ENCODE data around the gene IL1RAPL1.

IL1RAPL1 gene

GRCh38 chrX:29466456-29466855 lies 879.2 kb downstream of the IL1RAPL1 start:
- no peak for DNase-seq

GRCh38 chrX:29468911-29469494 lies 881.8 kb downstream of the IL1RAPL1 start:
- no peak for DNase-seq

- no peak for DNase-seq
These were observed 882.8 kb downstream of the IL1RAPL1 start for GRCh38 chrX:29470030-29470429.

GRCh38 chrX:29471829-29472228 lies 884.6 kb downstream of the IL1RAPL1 start:
- DNase-seq: no peak

- no peak for DNase-seq
These were observed 890.6 kb downstream of the IL1RAPL1 start for GRCh38 chrX:29477878-29478277.

- DNase-seq: peak; percentile 1
These were observed 891.3 kb downstream of the IL1RAPL1 start for GRCh38 chrX:29478336-29479069.

- DNase-seq: no peak
These were observed 900.0 kb downstream of the IL1RAPL1 start for GRCh38 chrX:29487214-29487613.

GRCh38 chrX:29487714-29488113 lies 900.5 kb downstream of the IL1RAPL1 start:
- no peak for DNase-seq

GRCh38 chrX:29488919-29489318 lies 901.7 kb downstream of the IL1RAPL1 start:
- DNase-seq: no peak

GRCh38 chrX:29490606-29491005 lies 903.4 kb downstream of the IL1RAPL1 start:
- no peak for DNase-seq

GRCh38 chrX:29491659-29492058 lies 904.4 kb downstream of the IL1RAPL1 start:
- DNase-seq: no peak

GRCh38 chrX:29496636-29497180 lies 909.5 kb downstream of the IL1RAPL1 start:
- DNase-seq: no peak

- no peak for DNase-seq
These were observed 919.5 kb downstream of the IL1RAPL1 start for GRCh38 chrX:29506729-29507128.

GRCh38 chrX:29518100-29518499 lies 930.9 kb downstream of the IL1RAPL1 start:
- no peak for DNase-seq

GRCh38 chrX:29528281-29528680 lies 941.0 kb downstream of the IL1RAPL1 start:
- DNase-seq: no peak

GRCh38 chrX:29530501-29530900 lies 943.3 kb downstream of the IL1RAPL1 start:
- no peak for DNase-seq

GRCh38 chrX:29531336-29531735 lies 944.1 kb downstream of the IL1RAPL1 start:
- no peak for DNase-seq

- no peak for DNase-seq
These were observed 948.2 kb downstream of the IL1RAPL1 start for GRCh38 chrX:29535212-29536162.

GRCh38 chrX:29541038-29541437 lies 953.8 kb downstream of the IL1RAPL1 start:
- no peak for DNase-seq

- no peak for DNase-seq
These were observed 954.9 kb downstream of the IL1RAPL1 start for GRCh38 chrX:29542152-29542551.

GRCh38 chrX:29545878-29546277 lies 958.6 kb downstream of the IL1RAPL1 start:
- no peak for DNase-seq

- DNase-seq: no peak
These were observed 960.6 kb downstream of the IL1RAPL1 start for GRCh38 chrX:29547877-29548276.

GRCh38 chrX:29553542-29553941 lies 966.3 kb downstream of the IL1RAPL1 start:
- DNase-seq: no peak
